Measurements from ENCODE around the gene ALOX15.
"Not testable (repeated sequence)": the region's sequence is repeated elsewhere in the genome, so short reads cannot be mapped to it uniquely, and the experiment has no call there.

The ALOX15 gene

GRCh38 chr17:4641297-4642195 lies at the start of gene ALOX15:
Gene ALOX15, minus strand, starts transcription at chr17:4641678. Its CDS starts 27 bp downstream, at chr17:4641651.
- no peak for DNase-seq

GRCh38 chr17:4690745-4691144 lies 49.3 kb upstream of the ALOX15 start:
- no peak for DNase-seq

DNA sequence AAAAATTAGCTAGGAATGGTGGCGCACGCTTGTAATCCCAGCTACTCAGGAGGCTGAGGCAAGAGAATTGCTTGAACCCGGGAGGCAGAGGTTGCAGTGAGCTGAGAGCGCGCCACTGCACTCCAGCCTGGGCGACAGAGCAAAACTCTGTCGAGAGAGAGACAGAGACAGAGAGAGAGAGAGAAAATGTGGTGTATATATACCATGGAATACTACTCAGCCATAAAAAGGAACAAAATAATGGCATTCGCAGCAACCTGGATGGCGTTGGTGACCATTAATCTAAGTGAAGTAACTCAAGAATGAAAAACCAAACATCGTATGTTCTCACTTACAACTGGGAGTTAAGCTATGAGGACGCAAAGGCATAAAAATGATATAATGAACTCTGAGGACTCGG lies 48.4 kb upstream of the ALOX15 start:
- not testable (repeated sequence) for DNase-seq

DNA sequence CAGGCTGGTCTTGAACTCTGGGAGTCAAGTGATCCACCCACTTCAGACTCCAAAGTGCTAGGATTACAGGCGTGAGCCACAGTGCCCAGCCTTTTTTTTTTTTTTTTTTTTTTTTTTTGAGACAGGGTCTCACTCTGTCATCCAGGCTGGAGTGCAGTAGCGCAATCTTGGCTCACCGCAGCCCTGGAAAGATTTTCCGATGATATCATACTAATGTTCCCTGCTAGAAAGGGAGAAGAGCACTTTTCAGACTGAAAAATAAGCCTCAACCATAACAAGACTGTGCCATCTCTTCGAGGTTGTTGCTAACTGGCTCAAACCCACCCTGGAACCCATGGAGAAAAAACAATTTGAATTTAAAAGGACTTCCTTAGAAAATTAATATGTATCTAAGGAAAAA lies 42.3 kb upstream of the ALOX15 start:
- DNase-seq, result not testable (repeated sequence)

GRCh38 chr17:4679658-4680057 lies 38.2 kb upstream of the ALOX15 start:
- no peak for DNase-seq

- peak; percentile 15 to 35 for DNase-seq
These were observed 37.1 kb upstream of the ALOX15 start for GRCh38 chr17:4678448-4679026.

DNA sequence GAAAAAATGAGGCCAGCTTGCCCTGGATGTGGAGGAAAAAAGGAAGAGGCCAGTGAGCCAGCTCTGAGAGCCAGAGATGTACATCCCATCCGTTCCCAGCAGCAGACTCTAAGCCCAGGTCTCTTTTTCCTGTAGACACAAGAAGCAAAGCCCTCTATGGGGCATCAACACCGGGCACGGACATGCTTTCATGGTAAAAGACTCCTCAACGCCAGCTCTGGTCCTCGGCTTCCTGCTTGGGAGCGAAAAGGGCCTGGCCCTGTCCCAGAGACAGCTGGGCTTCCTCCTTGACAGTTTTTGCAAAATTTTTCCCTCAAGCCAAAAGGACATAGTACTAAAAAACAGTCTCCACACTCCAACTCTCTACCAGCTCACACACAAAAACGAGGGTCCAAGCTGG lies 35.3 kb upstream of the ALOX15 start:
- DNase-seq, result no peak

GRCh38 chr17:4675791-4676190 lies 34.3 kb upstream of the ALOX15 start:
- DNase-seq, result no peak

GRCh38 chr17:4674685-4674998 lies 33.2 kb upstream of the ALOX15 start:
- no peak for DNase-seq

DNA sequence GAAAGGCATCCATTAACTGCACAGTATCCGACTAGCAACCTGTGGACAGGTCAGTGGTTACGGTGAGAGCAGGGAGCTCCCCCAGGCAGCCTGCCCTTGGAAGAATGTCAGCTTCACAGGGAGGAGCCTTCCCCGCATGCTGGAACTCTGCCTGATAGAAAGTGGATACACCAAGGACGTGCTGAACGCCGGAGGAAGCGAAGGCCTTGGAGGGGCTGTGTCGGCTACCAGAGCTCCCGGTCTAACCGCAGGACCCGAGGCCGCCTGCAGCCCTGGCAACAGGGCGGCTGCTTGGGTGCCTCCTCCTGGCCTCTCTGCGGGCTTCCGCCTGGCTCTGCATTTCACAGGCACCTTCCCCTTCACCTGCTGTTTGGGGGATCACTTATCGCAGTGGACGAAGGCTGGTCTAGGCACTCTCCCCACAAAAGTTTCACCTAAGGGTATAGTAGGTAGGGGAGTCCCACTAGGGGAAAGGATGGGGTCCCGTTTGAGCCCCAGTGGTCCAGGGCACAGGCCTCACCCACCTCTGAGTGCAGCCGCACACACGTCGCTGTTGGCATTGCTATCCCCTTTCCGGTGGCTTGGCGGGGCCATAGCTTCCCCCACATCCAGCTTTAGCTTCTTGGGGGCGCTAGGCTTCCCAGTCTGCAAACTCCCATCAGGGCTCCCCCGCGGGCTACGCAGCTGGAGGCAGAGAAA lies 32.7 kb upstream of the ALOX15 start:
- DNase-seq, result no peak

DNA sequence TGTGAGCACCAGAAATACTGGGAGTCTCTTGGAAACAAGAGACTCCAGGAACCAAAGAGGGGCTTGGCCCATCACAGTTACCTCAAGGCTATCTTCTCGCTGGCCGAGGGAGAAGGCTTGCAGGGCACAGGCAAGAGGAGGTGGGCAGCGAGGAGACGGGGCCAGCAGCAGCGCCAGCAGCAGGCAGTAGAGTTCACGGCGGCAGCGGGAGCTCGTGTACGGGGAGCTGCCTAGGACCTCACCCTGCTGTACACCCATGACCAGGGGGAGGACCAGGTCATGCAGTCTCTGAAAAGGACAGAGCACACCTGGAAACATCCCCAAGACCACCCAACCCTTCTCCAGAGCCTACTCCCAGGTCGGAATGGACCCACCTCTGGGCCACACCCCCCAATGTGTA lies 31.7 kb upstream of the ALOX15 start:
- no peak for DNase-seq

GRCh38 chr17:4672751-4673150 lies 31.3 kb upstream of the ALOX15 start:
- DNase-seq, result no peak

DNA sequence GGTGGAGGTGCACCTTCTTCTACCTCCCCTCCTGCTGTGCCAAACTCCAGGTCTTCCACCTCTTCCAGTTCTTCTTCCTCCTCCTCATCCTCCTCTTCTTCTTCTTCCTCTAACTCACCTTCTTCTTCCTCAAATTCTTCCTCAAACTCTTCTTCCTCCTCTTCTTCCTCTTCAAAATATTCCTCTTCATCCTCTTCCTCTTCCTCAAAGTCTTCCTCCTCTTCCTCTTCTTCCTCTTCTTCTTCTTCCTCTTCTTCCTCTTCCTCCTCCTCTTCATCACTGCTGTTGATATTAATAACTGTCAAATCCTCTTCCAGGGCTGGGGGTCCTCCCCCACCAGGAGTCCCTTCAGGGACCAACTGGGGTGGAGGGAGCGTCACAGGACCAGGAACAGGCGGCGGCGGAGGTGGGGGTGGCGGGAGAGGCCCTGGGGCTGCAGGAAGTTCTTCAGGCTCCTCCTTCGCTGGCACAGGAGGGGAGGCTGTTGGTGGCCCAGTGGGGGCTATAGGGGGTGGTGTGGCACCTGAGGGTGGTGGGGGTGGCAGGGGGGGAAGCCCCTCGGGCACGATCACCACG lies 30.7 kb upstream of the ALOX15 start:
- no peak for DNase-seq

- DNase-seq, result no peak
These were observed 25.7 kb upstream of the ALOX15 start for GRCh38 chr17:4667166-4667565.

DNA sequence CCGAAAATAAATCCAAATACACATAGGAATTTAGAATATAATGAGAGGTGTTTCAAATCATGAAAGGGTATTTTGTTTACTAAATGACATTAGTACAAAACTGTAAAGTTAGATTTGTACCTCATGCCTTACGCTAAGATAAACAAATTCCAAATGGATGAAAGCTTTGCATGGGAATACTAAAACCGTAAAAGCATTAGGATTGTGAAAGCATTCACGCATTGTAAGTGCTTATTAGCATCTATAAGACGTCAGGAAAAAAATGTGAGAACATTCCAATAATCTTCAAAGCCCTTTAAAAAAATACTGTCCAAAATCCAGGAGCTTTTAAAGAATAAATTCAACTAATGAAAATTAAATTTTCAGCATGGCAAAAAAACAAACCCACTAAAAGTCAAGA lies 24.8 kb upstream of the ALOX15 start:
- no peak for DNase-seq

- DNase-seq, result no peak
These were observed 23.5 kb upstream of the ALOX15 start for GRCh38 chr17:4665027-4665426.

DNA sequence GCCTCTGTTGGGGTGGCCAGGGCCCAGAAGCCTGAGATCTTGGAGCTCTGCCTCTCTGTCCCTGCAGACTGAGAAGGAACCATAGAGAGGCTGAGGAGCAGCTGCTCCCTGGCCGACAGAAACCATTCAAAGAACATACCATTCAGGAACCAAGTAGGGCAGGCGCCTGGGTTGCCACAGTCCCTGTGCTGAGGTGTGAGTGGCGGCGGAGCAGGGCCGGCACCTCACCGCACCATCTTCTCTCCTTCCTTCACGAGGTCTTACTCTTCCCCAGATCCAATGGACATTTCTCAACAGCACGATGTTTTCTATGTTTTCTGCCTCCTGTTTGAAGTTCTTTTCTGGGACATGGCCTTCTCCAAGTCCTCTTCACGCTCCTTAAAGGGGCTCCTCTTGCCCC lies 22.8 kb upstream of the ALOX15 start:
- no peak for DNase-seq

DNA sequence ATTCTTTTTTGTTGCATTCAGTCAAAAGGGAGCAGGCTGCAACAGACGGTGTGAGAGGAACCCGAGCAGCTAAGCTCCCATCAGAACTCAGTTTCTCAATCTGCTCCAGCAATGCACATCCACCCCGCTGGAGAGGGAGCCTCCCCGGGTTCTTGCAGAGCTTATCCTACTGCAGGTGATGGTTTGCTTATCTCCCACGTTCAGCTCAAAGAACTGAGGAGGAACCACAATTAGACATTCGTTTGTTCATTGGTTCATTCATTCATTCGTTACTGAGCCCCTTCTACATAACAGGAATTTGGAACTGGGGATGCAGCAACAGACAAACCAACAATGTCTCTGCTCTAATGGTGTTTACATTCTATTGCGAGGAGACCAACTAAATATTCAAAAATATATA lies 22.2 kb upstream of the ALOX15 start:
- no peak for DNase-seq

- DNase-seq, result peak; percentile 49 to 51
These were observed 17.2 kb upstream of the ALOX15 start for GRCh38 chr17:4658478-4659305.

DNA sequence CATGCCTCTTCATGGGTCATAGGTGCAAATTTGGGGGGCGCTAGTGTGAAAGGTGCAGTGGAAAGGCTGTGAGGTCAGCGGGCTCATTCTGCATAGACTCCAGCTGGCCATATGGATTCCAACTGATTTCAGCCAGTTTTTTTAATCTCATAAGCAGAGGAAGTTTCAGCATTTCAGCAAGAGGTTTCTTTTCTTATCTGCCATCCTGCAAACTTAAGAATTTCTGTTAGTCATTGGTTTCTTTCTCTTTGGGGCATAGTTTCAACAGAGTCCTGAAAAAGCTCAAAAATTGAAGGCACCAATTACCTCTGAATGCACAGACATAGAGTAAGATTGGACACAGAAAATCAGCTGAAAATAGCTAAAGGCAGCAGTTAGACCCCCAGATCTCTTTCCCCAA lies 16.2 kb upstream of the ALOX15 start:
- DNase-seq, result no peak

DNA sequence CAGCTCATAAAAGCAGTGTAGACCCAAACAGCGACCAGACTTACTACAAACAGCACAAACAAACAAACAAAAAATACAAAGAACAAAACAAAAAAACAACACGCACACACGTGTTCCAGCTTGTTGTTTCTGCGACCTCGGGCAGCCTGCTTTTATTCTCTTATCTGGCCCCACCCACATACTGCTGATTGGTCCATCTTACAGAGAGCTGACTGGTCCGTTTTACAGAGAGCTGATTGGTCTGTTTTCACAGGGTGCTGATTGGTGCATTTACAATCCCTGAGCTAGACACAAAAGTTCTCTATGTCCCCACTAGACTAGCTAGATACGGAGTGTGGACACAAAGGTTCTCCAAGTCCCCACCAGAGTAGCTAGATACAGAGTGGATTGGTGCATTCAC lies 14.5 kb upstream of the ALOX15 start:
- not testable (repeated sequence) for DNase-seq

DNA sequence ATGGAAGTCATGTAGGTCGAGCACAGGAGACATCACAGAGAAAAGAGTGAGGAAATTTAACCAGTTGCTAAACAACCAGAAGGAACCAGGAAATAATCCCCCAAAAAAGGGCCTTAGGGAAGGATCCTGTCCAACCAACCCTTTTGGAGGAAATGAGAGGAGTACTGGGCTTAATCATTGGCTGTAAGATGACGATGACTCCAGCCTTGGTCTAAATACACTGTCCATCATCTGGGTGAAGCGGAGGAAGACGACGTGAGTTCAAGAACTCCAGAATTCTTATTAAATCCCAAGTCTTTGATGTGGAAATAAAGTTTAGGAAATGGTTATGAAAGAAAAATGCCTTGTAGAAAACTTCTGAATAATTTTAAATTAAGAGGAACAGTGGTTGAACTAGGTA lies 11.5 kb upstream of the ALOX15 start:
- no peak for DNase-seq

DNA sequence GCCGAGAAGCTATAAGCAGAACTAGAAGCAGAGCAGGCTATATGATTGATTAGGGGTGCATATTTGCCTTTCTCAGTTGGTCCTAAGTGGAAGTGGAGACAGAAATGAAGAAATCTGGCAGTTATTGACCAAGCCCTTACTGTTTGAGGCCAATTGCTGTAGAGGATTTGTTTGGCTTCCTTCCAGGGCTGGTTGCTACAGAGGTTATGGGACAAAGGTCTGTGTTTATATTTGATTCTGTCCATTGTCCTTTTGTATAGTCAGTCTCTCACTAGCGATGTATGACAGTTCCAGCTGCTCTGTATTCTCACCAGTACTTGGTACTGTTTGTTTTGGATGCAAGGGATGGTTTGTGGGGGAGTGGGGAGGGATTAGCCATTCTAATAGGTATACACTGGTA lies 7.3 kb upstream of the ALOX15 start:
- no peak for DNase-seq
